ENCODE data around the gene CMSS1. TPM values are rescaled to one million over a fixed set of nuclear protein-coding genes. Genes with fewer than 3 reads are reported as not detected.

CMSS1 gene
- total RNA-seq, 1 donor from 2014 or later: 34.8 TPM

DNA sequence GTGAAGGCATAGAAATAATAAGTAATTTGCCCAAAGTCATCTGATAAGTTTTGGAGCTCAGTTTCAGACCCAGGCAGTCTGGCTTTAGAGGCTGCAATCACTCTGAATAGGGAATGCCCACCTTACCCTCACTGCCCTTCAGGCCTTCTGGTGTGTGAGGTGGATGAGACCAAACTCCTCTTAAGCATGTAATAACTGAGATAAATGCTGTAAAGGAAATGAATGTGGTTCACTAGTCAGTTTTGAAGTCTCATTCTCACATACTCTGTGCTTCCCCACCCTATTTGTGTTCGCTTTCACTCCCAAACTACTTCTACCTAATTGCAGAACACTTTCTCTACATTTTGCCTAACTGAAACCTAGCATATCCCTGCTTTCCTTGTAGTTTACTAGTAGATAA, 152.5 kb downstream of the CMSS1 start:
- intact Hi-C loops (cut with micrococcal nuclease): no loop called here
- Histone ChIP-seq H3K4me3 (no peak overlapping the region), H3K27ac (replicated peaks) (no peak overlapping the region), H3K36me3 (no peaks in the 10 kb centered on the region), H3K4me1 (peaks cover 24% of the 10 kb centered on the region), H3K27me3 (ENCODE audit: low read depth) (no peaks in the 10 kb centered on the region), H3K9me3 (replicated peaks) (no peaks in the 10 kb centered on the region)
- TF ChIP-seq, protein P1, sequence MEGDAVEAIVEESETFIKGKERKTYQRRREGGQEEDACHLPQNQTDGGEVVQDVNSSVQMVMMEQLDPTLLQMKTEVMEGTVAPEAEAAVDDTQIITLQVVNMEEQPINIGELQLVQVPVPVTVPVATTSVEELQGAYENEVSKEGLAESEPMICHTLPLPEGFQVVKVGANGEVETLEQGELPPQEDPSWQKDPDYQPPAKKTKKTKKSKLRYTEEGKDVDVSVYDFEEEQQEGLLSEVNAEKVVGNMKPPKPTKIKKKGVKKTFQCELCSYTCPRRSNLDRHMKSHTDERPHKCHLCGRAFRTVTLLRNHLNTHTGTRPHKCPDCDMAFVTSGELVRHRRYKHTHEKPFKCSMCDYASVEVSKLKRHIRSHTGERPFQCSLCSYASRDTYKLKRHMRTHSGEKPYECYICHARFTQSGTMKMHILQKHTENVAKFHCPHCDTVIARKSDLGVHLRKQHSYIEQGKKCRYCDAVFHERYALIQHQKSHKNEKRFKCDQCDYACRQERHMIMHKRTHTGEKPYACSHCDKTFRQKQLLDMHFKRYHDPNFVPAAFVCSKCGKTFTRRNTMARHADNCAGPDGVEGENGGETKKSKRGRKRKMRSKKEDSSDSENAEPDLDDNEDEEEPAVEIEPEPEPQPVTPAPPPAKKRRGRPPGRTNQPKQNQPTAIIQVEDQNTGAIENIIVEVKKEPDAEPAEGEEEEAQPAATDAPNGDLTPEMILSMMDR (IDR thresholded peaks at IDR 0.05; ENCODE audit: borderline replicate concordance): no peak
- no peak for DNase-seq

- H3K9me3 ChIP-seq (replicated peaks): no peaks in the 10 kb centered on the region
- H3K4me1 ChIP-seq: peaks cover 11% of the 10 kb centered on the region
- H3K27me3 ChIP-seq (ENCODE audit: low read depth): no peaks in the 10 kb centered on the region
- intact Hi-C loops (cut with micrococcal nuclease): no loop called here
- no peak for DNase-seq
- H3K36me3 ChIP-seq: no peaks in the 10 kb centered on the region
- no peak overlapping the region for H3K27ac ChIP-seq (replicated peaks)
- TF ChIP-seq, protein P1 (IDR thresholded peaks at IDR 0.05; ENCODE audit: borderline replicate concordance): no peak
- no peak overlapping the region for H3K4me3 ChIP-seq
Measured at GRCh38 chr3:99971761-99972160, 154.1 kb downstream of the CMSS1 start.

DNA sequence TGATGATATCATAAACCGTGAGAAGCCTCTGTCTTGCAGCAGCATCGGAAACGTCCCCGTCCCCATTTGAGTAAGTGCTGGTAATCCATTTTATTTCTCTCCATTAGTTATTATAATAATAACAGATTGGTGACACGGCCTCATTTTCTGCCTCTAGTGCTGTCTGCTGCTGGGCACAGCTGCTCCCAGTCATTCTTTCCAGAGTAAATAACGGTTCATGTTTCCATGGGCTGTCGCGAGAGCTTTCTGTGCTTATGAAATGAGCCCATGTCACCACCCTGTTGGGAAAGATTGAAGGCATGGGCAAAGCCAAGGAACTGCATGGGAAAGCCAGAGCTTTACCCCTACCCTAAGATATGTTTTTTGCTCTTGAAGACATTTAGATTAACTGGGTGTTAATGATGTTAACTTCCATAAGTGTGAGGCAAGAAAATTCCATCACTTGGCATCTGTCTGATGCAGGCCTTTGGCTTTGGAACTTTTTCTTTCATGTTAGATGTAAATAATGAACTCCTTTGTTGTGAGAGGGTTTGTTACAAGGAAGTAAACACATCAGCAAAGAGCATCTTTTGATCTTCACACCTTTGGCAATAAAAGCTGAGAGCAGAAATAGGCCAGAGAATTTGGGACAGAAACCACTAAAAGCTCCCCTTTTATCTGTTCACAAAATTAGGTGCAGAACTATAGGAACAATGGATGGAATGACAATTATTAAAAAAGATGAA, 154.9 kb downstream of the CMSS1 start:
- Histone ChIP-seq H3K4me3 (no peak overlapping the region), H3K27me3 (ENCODE audit: low read depth) (no peaks in the 10 kb centered on the region), H3K9me3 (replicated peaks) (no peaks in the 10 kb centered on the region), H3K27ac (replicated peaks) (no peak overlapping the region), H3K36me3 (no peaks in the 10 kb centered on the region), H3K4me1 (peaks cover 4% of the 10 kb centered on the region)
- DNase-seq: no peak
- intact Hi-C loops (cut with micrococcal nuclease): no loop called here
- TF ChIP-seq, protein P1 (IDR thresholded peaks at IDR 0.05; ENCODE audit: borderline replicate concordance): no peak

DNA sequence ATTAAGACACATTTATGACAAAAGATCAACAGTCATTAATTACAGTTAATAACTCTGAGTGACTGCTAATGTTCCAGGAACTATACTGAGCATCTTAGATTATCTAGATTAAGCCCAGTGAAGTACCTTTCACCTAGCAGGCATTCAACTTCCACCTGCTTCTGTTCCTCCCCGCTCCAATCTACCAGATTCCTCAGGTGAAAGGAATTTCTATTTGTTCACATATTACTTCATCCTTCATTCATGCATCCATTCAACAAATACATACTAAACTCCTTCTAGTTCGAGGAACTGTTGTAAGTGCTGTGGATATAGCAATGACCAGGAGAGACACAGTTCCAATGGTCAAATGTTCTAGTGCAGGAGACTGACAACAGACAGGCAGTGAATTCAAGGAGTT, 157.3 kb downstream of the CMSS1 start:
- intact Hi-C loops (cut with micrococcal nuclease): no loop called here
- Histone ChIP-seq H3K9me3 (replicated peaks) (no peaks in the 10 kb centered on the region), H3K4me3 (no peak overlapping the region), H3K27me3 (ENCODE audit: low read depth) (no peaks in the 10 kb centered on the region), H3K4me1 (no peaks in the 10 kb centered on the region), H3K27ac (replicated peaks) (no peak overlapping the region), H3K36me3 (no peaks in the 10 kb centered on the region)
- TF ChIP-seq, protein P1 (IDR thresholded peaks at IDR 0.05; ENCODE audit: borderline replicate concordance): no peak
- no peak for DNase-seq

- no peaks in the 10 kb centered on the region for H3K9me3 ChIP-seq (replicated peaks)
- TF ChIP-seq, protein P1 (IDR thresholded peaks at IDR 0.05; ENCODE audit: borderline replicate concordance): no peak
- intact Hi-C loops (cut with micrococcal nuclease): no loop called here
- H3K36me3 ChIP-seq: no peaks in the 10 kb centered on the region
- no peaks in the 10 kb centered on the region for H3K4me1 ChIP-seq
- H3K4me3 ChIP-seq: no peak overlapping the region
- no peak overlapping the region for H3K27ac ChIP-seq (replicated peaks)
- H3K27me3 ChIP-seq (ENCODE audit: low read depth): no peaks in the 10 kb centered on the region
- DNase-seq: no peak
Measured at GRCh38 chr3:99976584-99976983, 158.9 kb downstream of the CMSS1 start.

Data from left ventricle myocardium inferior (tissue), 1 donor.